HL-60 (cell line): ENCODE results near the gene PLA2G4E.

Experiments
- CTCF ChIP-seq: IDR thresholded peaks from one replicate; pipeline ENCODE4 v1.5.1; 2011; ENCODE audit warnings: low read length, control low read depth, inconsistent platforms; ENCODE audit not compliant: insufficient read depth
- GABPA ChIP-seq: IDR thresholded peaks from 2 replicates; pipeline ENCODE4 v1.6.1; 2012; ENCODE audit warnings: low read depth
- POLR2AphosphoS5 ChIP-seq: IDR thresholded peaks from 2 replicates; pipeline ENCODE4 v1.6.1; 2012; ENCODE audit warnings: low read depth
- REST ChIP-seq: IDR thresholded peaks from 2 replicates; pipeline ENCODE4 v1.6.1; 2012; ENCODE audit warnings: low read depth; ENCODE audit not compliant: insufficient replicate concordance

- no peak for TF ChIP-seq CTCF
- no peak for TF ChIP-seq POLR2AphosphoS5
- no peak for TF ChIP-seq REST
- TF ChIP-seq GABPA = no peak
Measured at GRCh38 chr15:41972253-41973242, 48.3 kb downstream of the PLA2G4E start, which contains the start of gene EHD4.
